GM12878 (cell line): ENCODE data around the gene ANO10. TPM values are rescaled to one million over a fixed set of nuclear protein-coding genes. Genes with fewer than 3 reads are reported as not detected.

ENCODE experiments used
- ATAC-seq: fragments of 200-7000 bp; cut with Tn5 transposase; 3 replicates; pipeline ENCODE4 v1.9.1; 2020; ENCODE audit warnings: mild to moderate bottlenecking, moderate library complexity
- BruUV-seq: library from RNA; stranded (reverse); fragments of 400-500 nt; replicated peaks from 2 replicates; lab custom pipeline; 2021; lab: Mats Ljungman, UMichigan
- CTCF ChIA-PET: fragments of 300-600 bp; sonication (Branson Sonifier 250); formaldehyde crosslinking; extraction: SDS; loops from one replicate; lab custom pipeline; 2021; ENCODE audit warnings: inconsistent platforms; lab: Yijun Ruan, JAX
- POLR2A ChIA-PET: fragments of 350-600 bp; formaldehyde crosslinking; extraction: SDS; loops from one replicate; lab custom pipeline; 2021; ENCODE audit warnings: inconsistent platforms; lab: Charles Lee
- RAD21 ChIA-PET: fragments of 300-600 bp; sonication (Branson Sonifier 250); formaldehyde crosslinking; loops from one replicate; lab custom pipeline; 2023; ENCODE audit warnings: antibody characterized with exemption; ENCODE audit not compliant: unreplicated experiment; lab: Charles Lee
- SMC1A ChIA-PET: fragments of 300-600 bp; sonication (Branson Sonifier 250); formaldehyde crosslinking; loops from one replicate; lab custom pipeline; 2023; ENCODE audit not compliant: unreplicated experiment, uncharacterized antibody; lab: Charles Lee
- DNase-seq: peaks from one replicate; pipeline ENCODE4 v3.0.0-alpha.2; 2011; ENCODE audit warnings: low read depth, low spot score
- FAIRE-seq: peaks from 3 replicates; lab custom pipeline; 2011; peaks lifted over from hg19 to GRCh38; lab: Jason Lieb, UNC
- H2AFZ ChIP-seq: 2 replicates; pipeline ENCODE4 v1.6.0; 2011; ENCODE audit warnings: low read depth, low read length, control low read depth; ENCODE audit not compliant: control insufficient read depth
- H3K27ac ChIP-seq: 2 replicates; pipeline ENCODE4 v1.5.1; 2011; ENCODE audit warnings: control low read depth; ENCODE audit not compliant: control insufficient read depth, insufficient read depth
- H3K27me3 ChIP-seq, 2 experiments: replicated peaks in 1 of 2; 2 replicates each; pipeline versions ENCODE4 v1.6.0 to v1.6.1; 2011; ENCODE audit warnings: low read length in 1 of 2; ENCODE audit not compliant: control insufficient read depth in 2 of 2, insufficient read depth in 2 of 2
- H3K36me3 ChIP-seq, 2 experiments: 2 replicates each; pipeline ENCODE4 v1.5.1; 2011; ENCODE audit warnings: low read length in 1 of 2; ENCODE audit not compliant: control insufficient read depth in 2 of 2, insufficient read depth in 2 of 2
- H3K4me1 ChIP-seq: 2 replicates; pipeline ENCODE4 v1.6.1; 2011; ENCODE audit warnings: mild to moderate bottlenecking, low read length, moderate library complexity, mixed read lengths; ENCODE audit not compliant: control insufficient read depth, insufficient read depth
- H3K4me2 ChIP-seq: 2 replicates; pipeline ENCODE4 v1.6.0; 2011; ENCODE audit warnings: control low read depth; ENCODE audit not compliant: control insufficient read depth, insufficient read depth
- H3K4me3 ChIP-seq: fragments of 200-600 bp; sonication (generic); 2 replicates; pipeline ENCODE4 v1.5.1; 2016
- H3K79me2 ChIP-seq: 2 replicates; pipeline ENCODE4 v1.6.0; 2011; ENCODE audit warnings: low read length; ENCODE audit not compliant: control insufficient read depth, insufficient read depth
- H3K9ac ChIP-seq: 2 replicates; pipeline ENCODE4 v1.8.0; 2011; ENCODE audit warnings: low read length, control low read depth, mixed read lengths; ENCODE audit not compliant: control insufficient read depth, insufficient read depth
- H3K9me3 ChIP-seq: replicated peaks from 3 replicates; pipeline ENCODE4 v1.5.1; 2011; ENCODE audit warnings: mild to moderate bottlenecking, low read length; ENCODE audit not compliant: control insufficient read depth, insufficient read depth
- H4K20me1 ChIP-seq: 2 replicates; pipeline ENCODE4 v1.6.0; 2011; ENCODE audit not compliant: control insufficient read depth, insufficient read depth
- ATF7 ChIP-seq: fragments of 450-650 bp; IDR thresholded peaks from 2 replicates; pipeline ENCODE4 v1.6.1; 2016; ENCODE audit warnings: low read depth, mild to moderate bottlenecking
- GATAD2B ChIP-seq: fragments of 450-650 bp; conservative IDR thresholded peaks from 2 replicates; pipeline ENCODE4 v1.6.1; 2017; ENCODE audit warnings: low read depth, mild to moderate bottlenecking, moderate library complexity
- IRF4 ChIP-seq: IDR thresholded peaks from 2 replicates; pipeline ENCODE4 v1.6.1; 2011; ENCODE audit warnings: low read depth, low read length
- JUNB ChIP-seq: IDR thresholded peaks from 2 replicates; pipeline ENCODE4 v1.6.1; 2016; ENCODE audit warnings: antibody characterized with exemption, mild to moderate bottlenecking
- JUND ChIP-seq: IDR thresholded peaks from 2 replicates; pipeline ENCODE4 v1.6.1; 2012; ENCODE audit warnings: low read depth, mild to moderate bottlenecking, low read length, improper control_type of control experiment, moderate library complexity
- KDM1A ChIP-seq: fragments of 200-600 bp; sonication (generic); IDR thresholded peaks from 2 replicates; pipeline ENCODE4 v1.6.1; 2016; ENCODE audit warnings: borderline replicate concordance
- LARP7 ChIP-seq: fragments of 450-650 bp; IDR thresholded peaks from 2 replicates; pipeline ENCODE4 v1.6.1; 2017; ENCODE audit warnings: mild to moderate bottlenecking
- MXI1 ChIP-seq: fragments of 150-350 bp; IDR thresholded peaks from 2 replicates; pipeline ENCODE4 v1.6.1; 2011; ENCODE audit warnings: low read depth, mild to moderate bottlenecking, inconsistent platforms, low read length, improper control_type of control experiment
- NFYB ChIP-seq: IDR thresholded peaks from 2 replicates; pipeline ENCODE4 v1.6.1; 2011; ENCODE audit warnings: low read depth, mild to moderate bottlenecking, low read length, improper control_type of control experiment, moderate library complexity; ENCODE audit not compliant: insufficient read depth
- PML ChIP-seq: IDR thresholded peaks from 2 replicates; pipeline ENCODE4 v1.6.1; 2012; ENCODE audit warnings: low read length, inconsistent platforms
- RBBP5 ChIP-seq: fragments of 200-600 bp; sonication (generic); conservative IDR thresholded peaks from 2 replicates; pipeline ENCODE4 v1.6.1; 2016
- STAT1 ChIP-seq: fragments of 450-650 bp; conservative IDR thresholded peaks from 2 replicates; pipeline ENCODE4 v1.6.1; 2014; ENCODE audit warnings: antibody characterized with exemption, mild to moderate bottlenecking
- WGBS: methylation state at CpG from one replicate; pipeline ENCODE4 v1.1.6; 2016; ENCODE audit warnings: low lambda C conversion rate; ENCODE audit not compliant: insufficient replicate concordance, insufficient coverage; ENCODE audit errors: missing lambda C conversion rate; 5-methylcytosine and 5-hydroxymethylcytosine counted together
- in situ Hi-C: fragments of 300-500 bp; cut with MboI; formaldehyde crosslinking; loops from 9 replicates; pipeline ENCODE4 v1.14.3; 2018; ENCODE audit warnings: mixed read lengths
- intact Hi-C: fragments of 100-400 bp; cut with micrococcal nuclease; formaldehyde crosslinking; loops from one replicate; pipeline ENCODE4 v1.14.2; 2022; ENCODE audit not compliant: unreplicated experiment
- polyA plus RNA-seq, 11 experiments: library from polyadenylated mRNA; depleted of rRNA in 4 of 11; unstranded in 6 of 11; stranded (reverse) in 5 of 11; fragments of >200 nt; fragmentation: Nextera tagmentation in 4 of 11; fragmentation: Illumina TruSeq in 1 of 11; extraction: Ambion mirVana in 4 of 11; extraction: Trizol in 1 of 11; gene quantifications; 1 replicate in 1 of 11; 2 replicates in 10 of 11; pipeline versions ENCODE4 v1.2.1 to v1.2.3, GENCODE V29; 2011 to 2016; ENCODE audit warnings: inconsistent platforms in 2 of 11, missing spikeins in 2 of 11, low read depth in 1 of 11
- total RNA-seq, 4 experiments: library from RNA; depleted of rRNA in 3 of 4; stranded (reverse); fragments of >200 nt in 3 of 4; fragmentation: Illumina TruSeq in 1 of 4; extraction: Trizol in 1 of 4; gene quantifications; 2 replicates each; pipeline versions ENCODE4 v1.2.1 to v1.2.3, GENCODE V29; 2013 to 2021
- TF ChIP-seq, protein P1 (sequence below): IDR thresholded peaks from 2 replicates; pipeline ENCODE4 v1.6.1; 2012; ENCODE audit warnings: low read depth, low read length, improper control_type of control experiment
- TF ChIP-seq, protein P2 (sequence below): IDR thresholded peaks from 2 replicates; pipeline ENCODE4 v1.6.1; 2012; ENCODE audit warnings: mild to moderate bottlenecking, low read depth, low read length
- TF ChIP-seq, protein P3 (sequence below): fragments of 450-650 bp; IDR thresholded peaks from 2 replicates; pipeline ENCODE4 v1.6.1; 2018; ENCODE audit warnings: borderline replicate concordance, mild to moderate bottlenecking; ENCODE audit not compliant: partially characterized antibody
- TF ChIP-seq, protein P4 (sequence below): IDR thresholded peaks from 2 replicates; pipeline ENCODE4 v1.6.1; 2012; ENCODE audit warnings: low read length, inconsistent platforms

The ANO10 gene
- total and polyA plus RNA-seq, 10 of the 15 experiments (the other 5 are each of a cell fraction or from before 2014, with no cell fraction given), result 0.29 to 21.9 (median 1.6) TPM

DNA sequence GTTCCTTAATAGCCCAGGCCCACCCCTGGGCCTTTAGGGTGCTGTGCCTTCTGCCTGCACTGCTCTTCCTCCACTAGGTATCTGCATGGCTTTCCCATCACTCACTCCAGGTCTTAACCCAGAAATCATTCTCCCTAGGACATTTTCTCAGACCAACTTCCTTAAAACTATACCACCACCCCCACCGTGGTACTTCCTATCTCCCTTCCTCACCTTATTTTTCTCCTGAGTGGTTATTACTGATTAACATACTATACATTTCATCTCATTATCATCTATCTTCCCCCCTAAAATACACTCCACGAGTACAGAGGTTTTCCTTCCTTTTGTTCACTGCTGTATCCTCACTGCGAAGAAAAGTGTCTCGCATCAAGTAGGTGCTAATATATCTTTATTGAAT, 115.2 kb downstream of the ANO10 start:
- H3K4me2 ChIP-seq, result no peak overlapping the region
- H2AFZ ChIP-seq, result no peak overlapping the region
- DNase-seq (no peak), ATAC-seq (no peak), FAIRE-seq (no peak)
- no TSS peak for BruUV-seq
- POLR2A ChIA-PET, result no interaction called here
- RAD21 ChIA-PET, result no interaction called here
- no peaks in the 10 kb centered on the region for H3K79me2 ChIP-seq
- SMC1A ChIA-PET, result no interaction called here
- no peaks in the 10 kb centered on the region for H4K20me1 ChIP-seq
- intact Hi-C loops, result no loop called here
- no peak overlapping the region for H3K9ac ChIP-seq
- H3K27ac ChIP-seq, result no peak overlapping the region
- H3K27me3 ChIP-seq, result no peaks in the 10 kb centered on the region
- in situ Hi-C loops, result loop anchor here (10.0 kb wide), 1 partner anchor 542 kb away; no protein-coding TSS in a partner anchor
- H3K4me3 ChIP-seq, result no peak overlapping the region
- CTCF ChIA-PET, result no interaction called here
- no peaks in the 10 kb centered on the region for H3K9me3 ChIP-seq
- 31% methylated on average over 4 of the region's 4 CpGs for WGBS
- H3K36me3 ChIP-seq, result no peaks in the 10 kb centered on the region
- no peaks in the 10 kb centered on the region for H3K4me1 ChIP-seq
- TF ChIP-seq JUNB (no peak), KDM1A (no peak), PML (no peak), STAT1 (no peak), LARP7 (no peak), JUND (no peak), ATF7 (no peak), NFYB (no peak), RBBP5 (no peak), MXI1 (no peak), IRF4 (no peak), GATAD2B (no peak)
- TF ChIP-seq, protein P1, sequence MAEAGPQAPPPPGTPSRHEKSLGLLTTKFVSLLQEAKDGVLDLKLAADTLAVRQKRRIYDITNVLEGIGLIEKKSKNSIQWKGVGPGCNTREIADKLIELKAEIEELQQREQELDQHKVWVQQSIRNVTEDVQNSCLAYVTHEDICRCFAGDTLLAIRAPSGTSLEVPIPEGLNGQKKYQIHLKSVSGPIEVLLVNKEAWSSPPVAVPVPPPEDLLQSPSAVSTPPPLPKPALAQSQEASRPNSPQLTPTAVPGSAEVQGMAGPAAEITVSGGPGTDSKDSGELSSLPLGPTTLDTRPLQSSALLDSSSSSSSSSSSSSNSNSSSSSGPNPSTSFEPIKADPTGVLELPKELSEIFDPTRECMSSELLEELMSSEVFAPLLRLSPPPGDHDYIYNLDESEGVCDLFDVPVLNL, result no peak
- TF ChIP-seq, protein P2, sequence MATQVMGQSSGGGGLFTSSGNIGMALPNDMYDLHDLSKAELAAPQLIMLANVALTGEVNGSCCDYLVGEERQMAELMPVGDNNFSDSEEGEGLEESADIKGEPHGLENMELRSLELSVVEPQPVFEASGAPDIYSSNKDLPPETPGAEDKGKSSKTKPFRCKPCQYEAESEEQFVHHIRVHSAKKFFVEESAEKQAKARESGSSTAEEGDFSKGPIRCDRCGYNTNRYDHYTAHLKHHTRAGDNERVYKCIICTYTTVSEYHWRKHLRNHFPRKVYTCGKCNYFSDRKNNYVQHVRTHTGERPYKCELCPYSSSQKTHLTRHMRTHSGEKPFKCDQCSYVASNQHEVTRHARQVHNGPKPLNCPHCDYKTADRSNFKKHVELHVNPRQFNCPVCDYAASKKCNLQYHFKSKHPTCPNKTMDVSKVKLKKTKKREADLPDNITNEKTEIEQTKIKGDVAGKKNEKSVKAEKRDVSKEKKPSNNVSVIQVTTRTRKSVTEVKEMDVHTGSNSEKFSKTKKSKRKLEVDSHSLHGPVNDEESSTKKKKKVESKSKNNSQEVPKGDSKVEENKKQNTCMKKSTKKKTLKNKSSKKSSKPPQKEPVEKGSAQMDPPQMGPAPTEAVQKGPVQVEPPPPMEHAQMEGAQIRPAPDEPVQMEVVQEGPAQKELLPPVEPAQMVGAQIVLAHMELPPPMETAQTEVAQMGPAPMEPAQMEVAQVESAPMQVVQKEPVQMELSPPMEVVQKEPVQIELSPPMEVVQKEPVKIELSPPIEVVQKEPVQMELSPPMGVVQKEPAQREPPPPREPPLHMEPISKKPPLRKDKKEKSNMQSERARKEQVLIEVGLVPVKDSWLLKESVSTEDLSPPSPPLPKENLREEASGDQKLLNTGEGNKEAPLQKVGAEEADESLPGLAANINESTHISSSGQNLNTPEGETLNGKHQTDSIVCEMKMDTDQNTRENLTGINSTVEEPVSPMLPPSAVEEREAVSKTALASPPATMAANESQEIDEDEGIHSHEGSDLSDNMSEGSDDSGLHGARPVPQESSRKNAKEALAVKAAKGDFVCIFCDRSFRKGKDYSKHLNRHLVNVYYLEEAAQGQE, result no peak
- TF ChIP-seq, protein P3, sequence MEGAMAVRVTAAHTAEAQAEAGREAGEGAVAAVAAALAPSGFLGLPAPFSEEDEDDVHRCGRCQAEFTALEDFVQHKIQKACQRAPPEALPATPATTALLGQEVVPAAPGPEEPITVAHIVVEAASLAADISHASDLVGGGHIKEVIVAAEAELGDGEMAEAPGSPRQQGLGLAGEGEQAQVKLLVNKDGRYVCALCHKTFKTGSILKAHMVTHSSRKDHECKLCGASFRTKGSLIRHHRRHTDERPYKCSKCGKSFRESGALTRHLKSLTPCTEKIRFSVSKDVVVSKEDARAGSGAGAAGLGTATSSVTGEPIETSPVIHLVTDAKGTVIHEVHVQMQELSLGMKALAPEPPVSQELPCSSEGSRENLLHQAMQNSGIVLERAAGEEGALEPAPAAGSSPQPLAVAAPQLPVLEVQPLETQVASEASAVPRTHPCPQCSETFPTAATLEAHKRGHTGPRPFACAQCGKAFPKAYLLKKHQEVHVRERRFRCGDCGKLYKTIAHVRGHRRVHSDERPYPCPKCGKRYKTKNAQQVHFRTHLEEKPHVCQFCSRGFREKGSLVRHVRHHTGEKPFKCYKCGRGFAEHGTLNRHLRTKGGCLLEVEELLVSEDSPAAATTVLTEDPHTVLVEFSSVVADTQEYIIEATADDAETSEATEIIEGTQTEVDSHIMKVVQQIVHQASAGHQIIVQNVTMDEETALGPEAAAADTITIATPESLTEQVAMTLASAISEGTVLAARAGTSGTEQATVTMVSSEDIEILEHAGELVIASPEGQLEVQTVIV, result no peak
- TF ChIP-seq, protein P4, sequence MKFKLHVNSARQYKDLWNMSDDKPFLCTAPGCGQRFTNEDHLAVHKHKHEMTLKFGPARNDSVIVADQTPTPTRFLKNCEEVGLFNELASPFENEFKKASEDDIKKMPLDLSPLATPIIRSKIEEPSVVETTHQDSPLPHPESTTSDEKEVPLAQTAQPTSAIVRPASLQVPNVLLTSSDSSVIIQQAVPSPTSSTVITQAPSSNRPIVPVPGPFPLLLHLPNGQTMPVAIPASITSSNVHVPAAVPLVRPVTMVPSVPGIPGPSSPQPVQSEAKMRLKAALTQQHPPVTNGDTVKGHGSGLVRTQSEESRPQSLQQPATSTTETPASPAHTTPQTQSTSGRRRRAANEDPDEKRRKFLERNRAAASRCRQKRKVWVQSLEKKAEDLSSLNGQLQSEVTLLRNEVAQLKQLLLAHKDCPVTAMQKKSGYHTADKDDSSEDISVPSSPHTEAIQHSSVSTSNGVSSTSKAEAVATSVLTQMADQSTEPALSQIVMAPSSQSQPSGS, result no peak
